A673 (cell line): Measurements from ENCODE around the gene KCTD14. TPM values are rescaled to one million over a fixed set of nuclear protein-coding genes. Genes with fewer than 3 reads are reported as not detected.
A peak's percentile ranks its signal among the peaks of the same experiment; 100 is the strongest.

ENCODE experiments used
- BruUV-seq: library from RNA; stranded (reverse); fragments of 400-500 nt; replicated peaks from 2 replicates; lab custom pipeline; 2021; lab: Mats Ljungman, UMichigan
- CTCF ChIA-PET: fragments of 300-600 bp; sonication (Branson Sonifier 250); formaldehyde crosslinking; loops from one replicate; lab custom pipeline; 2022; ENCODE audit warnings: antibody characterized with exemption; lab: Charles Lee
- POLR2A ChIA-PET: fragments of 300-600 bp; sonication (Branson Sonifier 250); formaldehyde crosslinking; loops from one replicate; lab custom pipeline; 2022; ENCODE audit warnings: antibody characterized with exemption; ENCODE audit not compliant: low non-redundant PET; lab: Charles Lee
- DNase-seq: peaks from one replicate; pipeline ENCODE4 v3.0.0-alpha.2; 2015; ENCODE audit warnings: low spot score
- H3K27ac ChIP-seq: fragments of 200-600 bp; sonication (generic); 2 replicates; pipeline ENCODE4 v1.5.1; 2016; ENCODE audit warnings: mixed run types, low read depth, mild to moderate bottlenecking, mixed read lengths, antibody characterized with exemption, low read length; ENCODE audit not compliant: poor library complexity, severe bottlenecking
- H3K27me3 ChIP-seq: fragments of 200-600 bp; sonication (generic); replicated peaks from 2 replicates; pipeline ENCODE4 v1.6.1; 2017; ENCODE audit warnings: mixed run types, low read depth, mild to moderate bottlenecking, mixed read lengths, antibody characterized with exemption, low read length; ENCODE audit not compliant: insufficient read depth, poor library complexity
- H3K36me3 ChIP-seq: fragments of 200-600 bp; sonication (generic); 2 replicates; pipeline ENCODE4 v1.6.1; 2016; ENCODE audit warnings: mixed run types, mild to moderate bottlenecking, mixed read lengths, antibody characterized with exemption, low read length; ENCODE audit not compliant: insufficient read depth, poor library complexity, severe bottlenecking
- H3K4me1 ChIP-seq: fragments of 200-600 bp; sonication (generic); 2 replicates; pipeline ENCODE4 v1.6.1; 2017; ENCODE audit warnings: mixed run types, mild to moderate bottlenecking, mixed read lengths, antibody characterized with exemption, low read length; ENCODE audit not compliant: insufficient read depth, poor library complexity, severe bottlenecking
- H3K4me3 ChIP-seq: fragments of 200-600 bp; sonication (generic); 2 replicates; pipeline ENCODE4 v1.5.1; 2016; ENCODE audit warnings: low read depth, mixed run types, mild to moderate bottlenecking, mixed read lengths, low read length; ENCODE audit not compliant: poor library complexity, severe bottlenecking
- H3K9me3 ChIP-seq: fragments of 200-600 bp; sonication (generic); 2 replicates; pipeline ENCODE4 v1.6.1; 2016; ENCODE audit warnings: mixed run types, low read depth, mild to moderate bottlenecking, mixed read lengths, antibody characterized with exemption, low read length; ENCODE audit not compliant: poor library complexity, severe bottlenecking
- CTCF ChIP-seq: fragments of 300-800, 200-600 bp; sonication (generic); conservative IDR thresholded peaks from 2 replicates; pipeline ENCODE4 v1.5.1; 2017; ENCODE audit warnings: low read depth, mild to moderate bottlenecking, antibody characterized with exemption, low read length, moderate library complexity, mixed read lengths
- EZH2 ChIP-seq: fragments of 200-600 bp; sonication (generic); IDR thresholded peaks from 2 replicates; pipeline ENCODE4 v1.6.1; 2017; ENCODE audit warnings: borderline replicate concordance, low read depth, mild to moderate bottlenecking, mixed read lengths, antibody characterized with exemption, low read length; ENCODE audit not compliant: poor library complexity, severe bottlenecking
- intact Hi-C: fragments of 100-400 bp; cut with micrococcal nuclease; formaldehyde crosslinking; loops from one replicate; pipeline ENCODE4 v1.10.0; 2022; ENCODE audit not compliant: unreplicated experiment
- total RNA-seq: library from RNA; stranded (reverse); gene quantifications from 2 replicates; pipeline ENCODE4 v1.2.3, GENCODE V29; 2021

Gene KCTD14
- total RNA-seq, 1 experiment from 2014 or later, result 0.45 TPM

DNA sequence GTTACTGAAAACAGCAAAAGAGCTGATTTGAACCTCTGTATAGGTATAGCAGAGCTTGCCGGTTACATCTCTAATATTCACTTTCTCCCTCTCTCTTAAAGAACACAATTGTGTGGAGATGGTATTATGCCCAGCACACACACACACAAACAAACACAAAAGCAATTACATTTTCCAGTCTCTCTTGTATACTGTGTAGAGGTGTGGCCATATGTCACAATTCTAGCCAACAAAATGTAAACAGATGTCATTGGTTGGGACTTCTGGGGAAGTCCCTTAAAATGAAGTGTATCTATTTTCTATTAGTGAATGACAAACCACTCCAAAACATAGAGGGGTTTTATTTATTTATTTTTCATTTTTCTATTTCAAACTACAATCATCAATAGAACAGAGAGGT, 12.8 kb downstream of the KCTD14 start:
- intact Hi-C loops, result no loop called here
- no peak overlapping the region for H3K27ac ChIP-seq
- no peaks in the 10 kb centered on the region for H3K36me3 ChIP-seq
- no peaks in the 10 kb centered on the region for H3K4me1 ChIP-seq
- no peak overlapping the region for H3K4me3 ChIP-seq
- no peaks in the 10 kb centered on the region for H3K9me3 ChIP-seq
- CTCF ChIA-PET, result no interaction called here
- BruUV-seq, result no TSS peak
- POLR2A ChIA-PET, result no interaction called here
- no peaks in the 10 kb centered on the region for H3K27me3 ChIP-seq
- no peak for TF ChIP-seq CTCF
- no peak for TF ChIP-seq EZH2
- no peak for DNase-seq

- Histone ChIP-seq H3K9me3 (no peaks in the 10 kb centered on the region), H3K27ac (no peak overlapping the region), H3K4me1 (no peaks in the 10 kb centered on the region), H3K27me3 (no peaks in the 10 kb centered on the region), H3K36me3 (no peaks in the 10 kb centered on the region), H3K4me3 (no peak overlapping the region)
- intact Hi-C loops, result loop anchor here (10.0 kb wide), 1 partner anchor 556 kb away; no protein-coding TSS in a partner anchor
- ChIA-PET POLR2A (no interaction called here), CTCF (no interaction called here)
- TF ChIP-seq CTCF (no peak), EZH2 (no peak)
- DNase-seq, result no peak
- BruUV-seq, result no TSS peak
Measured at GRCh38 chr11:78009062-78009461, 14.0 kb downstream of the KCTD14 start.

DNA sequence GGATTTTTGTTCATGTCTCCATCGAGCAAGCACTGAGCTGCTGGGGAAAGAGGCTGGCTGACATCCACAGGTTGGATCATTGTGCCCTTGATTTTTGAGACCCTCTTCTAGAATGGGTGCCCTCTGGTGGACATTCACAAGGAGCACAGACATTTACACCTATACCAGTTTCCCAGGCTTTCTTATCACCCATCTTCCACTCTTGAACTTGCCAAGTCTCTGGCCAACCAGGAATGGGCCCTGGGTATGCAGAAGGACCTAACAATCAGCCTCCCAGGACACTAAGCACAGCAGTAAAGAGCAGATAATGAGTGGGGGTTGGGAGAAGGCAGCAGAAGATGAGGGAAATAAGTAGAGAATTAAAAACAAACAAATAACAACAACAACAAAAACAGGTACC, 22.9 kb downstream of the KCTD14 start:
- Histone ChIP-seq H3K4me3 (no peak overlapping the region), H3K27ac (no peak overlapping the region), H3K9me3 (no peaks in the 10 kb centered on the region), H3K36me3 (no peaks in the 10 kb centered on the region), H3K27me3 (peaks cover 4% of the 10 kb centered on the region), H3K4me1 (no peaks in the 10 kb centered on the region)
- BruUV-seq, result no TSS peak
- CTCF ChIA-PET, result interaction anchor here (0.6 to 1.2 kb wide), 4 partner anchors 16 to 224 kb away, joined by 3 to 7 read pairs (median 4); no protein-coding TSS in a partner anchor
- intact Hi-C loops, result loop anchor here (1.0 to 10.0 kb wide), 2 partner anchors 224 to 565 kb away; no protein-coding TSS in a partner anchor
- DNase-seq, result peak; percentile 88
- POLR2A ChIA-PET, result no interaction called here
- TF ChIP-seq CTCF (peak; percentile 84), EZH2 (no peak)
